Smooth muscle cell (in vitro differentiated cells): ENCODE data around the gene PLEKHG5. TPM values are rescaled to one million over a fixed set of nuclear protein-coding genes. Genes with fewer than 3 reads are reported as not detected.

Experiments used
- DNase-seq: peaks from one replicate; lab custom pipeline; 2025; ENCODE audit not compliant: unreplicated experiment; lab: John Stamatoyannopoulos, UW
- H2AFZ ChIP-seq: fragments of 200-600 bp; sonication (generic); 2 replicates; pipeline ENCODE4 v1.6.0; 2016; ENCODE audit warnings: antibody characterized with exemption, low read depth, mild to moderate bottlenecking
- H3F3A ChIP-seq: fragments of 200-600 bp; sonication (generic); 2 replicates; pipeline ENCODE4 v1.6.0; 2017; ENCODE audit warnings: antibody characterized with exemption, low read depth
- H3K27ac ChIP-seq: fragments of 200-600 bp; sonication (generic); 2 replicates; pipeline ENCODE4 v1.5.1; 2016; ENCODE audit warnings: low read depth, mild to moderate bottlenecking
- H3K27me3 ChIP-seq: fragments of 200-600 bp; sonication (generic); 2 replicates; pipeline ENCODE4 v1.6.1; 2016; ENCODE audit warnings: low read depth, mild to moderate bottlenecking
- H3K36me3 ChIP-seq: fragments of 200-600 bp; sonication (generic); 2 replicates; pipeline ENCODE4 v1.5.1; 2016; ENCODE audit warnings: low read depth
- H3K4me1 ChIP-seq: fragments of 200-600 bp; sonication (generic); 2 replicates; pipeline ENCODE4 v1.5.1; 2016; ENCODE audit warnings: low read depth
- H3K4me2 ChIP-seq: fragments of 200-600 bp; sonication (generic); 2 replicates; pipeline ENCODE4 v1.6.0; 2016; ENCODE audit warnings: mild to moderate bottlenecking
- H3K4me3 ChIP-seq: fragments of 200-600 bp; sonication (generic); 2 replicates; pipeline ENCODE4 v1.5.1; 2016; ENCODE audit warnings: mild to moderate bottlenecking
- H3K79me2 ChIP-seq: fragments of 200-600 bp; sonication (generic); 2 replicates; pipeline ENCODE4 v1.6.0; 2016; ENCODE audit warnings: low read depth, mild to moderate bottlenecking
- H3K9ac ChIP-seq: fragments of 200-600 bp; sonication (generic); 2 replicates; pipeline ENCODE4 v1.6.0; 2016; ENCODE audit warnings: low read depth
- H3K9me3 ChIP-seq: fragments of 200-600 bp; sonication (generic); replicated peaks from 2 replicates; pipeline ENCODE4 v1.5.1; 2016; ENCODE audit warnings: low read depth
- H4K20me1 ChIP-seq: fragments of 200-600 bp; sonication (generic); 2 replicates; pipeline ENCODE4 v1.6.0; 2016; ENCODE audit warnings: low read depth
- CTCF ChIP-seq: fragments of 200-600 bp; sonication (generic); IDR thresholded peaks from 2 replicates; pipeline ENCODE4 v1.5.1; 2017; ENCODE audit warnings: borderline replicate concordance, mild to moderate bottlenecking, antibody characterized with exemption; ENCODE audit not compliant: insufficient read depth, poor library complexity, severe bottlenecking
- WGBS: methylation state at CpG from one replicate; pipeline ENCODE4 v1.1.7; 2016; ENCODE audit warnings: low lambda C conversion rate; 5-methylcytosine and 5-hydroxymethylcytosine counted together
- polyA plus RNA-seq: library from polyadenylated mRNA; unstranded; fragments of >200 nt; fragmentation: Nextera tagmentation; extraction: Ambion mirVana; gene quantifications from 2 replicates; pipeline ENCODE4 v1.2.1, GENCODE V29; 2016
- total RNA-seq: library from RNA; depleted of rRNA; stranded (reverse); fragments of >200 nt; gene quantifications from 2 replicates; pipeline ENCODE4 v1.2.3, GENCODE V29; 2014

PLEKHG5 gene
- total and polyA plus RNA-seq, 2 experiments from 2014 or later: 10.6 to 14.5 TPM

- H3K9ac ChIP-seq: no peak overlapping the region
Observed at GRCh38 chr1:6427441-6428390, 63.8 kb downstream of the PLEKHG5 start.

GRCh38 chr1:6426972-6427350 is 64.5 kb downstream of the PLEKHG5 start:
- no peak for DNase-seq
- H3K4me1 ChIP-seq: peaks cover 7% of the 10 kb centered on the region
- H3K27me3 ChIP-seq: peaks cover 62% of the 10 kb centered on the region
- no peak overlapping the region for H3K9ac ChIP-seq
- no peaks in the 10 kb centered on the region for H3K9me3 ChIP-seq
- H2AFZ ChIP-seq: no peak overlapping the region
- no peaks in the 10 kb centered on the region for H3K79me2 ChIP-seq
- WGBS: 80% methylated on average over 10 of the region's 10 CpGs
- H3K4me3 ChIP-seq: no peak overlapping the region
- H4K20me1 ChIP-seq: no peaks in the 10 kb centered on the region
- H3K4me2 ChIP-seq: no peak overlapping the region
- no peaks in the 10 kb centered on the region for H3F3A ChIP-seq
- no peak overlapping the region for H3K27ac ChIP-seq
- no peaks in the 10 kb centered on the region for H3K36me3 ChIP-seq
- no peak for TF ChIP-seq CTCF

More at GRCh38 chr1:6427441-6428390, 63.8 kb downstream of the PLEKHG5 start:
- H2AFZ ChIP-seq: no peak overlapping the region
- no peaks in the 10 kb centered on the region for H4K20me1 ChIP-seq
- no peaks in the 10 kb centered on the region for H3K36me3 ChIP-seq
- peaks cover 7% of the 10 kb centered on the region for H3K4me1 ChIP-seq
- H3K9me3 ChIP-seq: no peaks in the 10 kb centered on the region
- no peak overlapping the region for H3K4me2 ChIP-seq
- H3K4me3 ChIP-seq: no peak overlapping the region
- no peak for TF ChIP-seq CTCF
- H3K27me3 ChIP-seq: peaks cover 54% of the 10 kb centered on the region
- DNase-seq: no peak
- 87% methylated on average over 25 of the region's 26 CpGs for whole genome bisulfite sequencing
- H3K79me2 ChIP-seq: no peaks in the 10 kb centered on the region
- no peak overlapping the region for H3K27ac ChIP-seq
- no peaks in the 10 kb centered on the region for H3F3A ChIP-seq

- no peaks in the 10 kb centered on the region for H3K36me3 ChIP-seq
- H3K4me2 ChIP-seq: no peak overlapping the region
- no peaks in the 10 kb centered on the region for H3F3A ChIP-seq
- H3K27me3 ChIP-seq: peaks cover 67% of the 10 kb centered on the region
- H3K27ac ChIP-seq: no peak overlapping the region
- H3K9me3 ChIP-seq: no peaks in the 10 kb centered on the region
- no peak for TF ChIP-seq CTCF
- no peaks in the 10 kb centered on the region for H3K79me2 ChIP-seq
- no peaks in the 10 kb centered on the region for H4K20me1 ChIP-seq
- H3K4me3 ChIP-seq: no peak overlapping the region
- H2AFZ ChIP-seq: no peak overlapping the region
- WGBS: 86% methylated on average over 7 of the region's 9 CpGs
- H3K9ac ChIP-seq: no peak overlapping the region
- H3K4me1 ChIP-seq: peaks cover 7% of the 10 kb centered on the region
- DNase-seq: no peak
Observed at GRCh38 chr1:6426277-6426971, 65.0 kb downstream of the PLEKHG5 start.
